Measurements from ENCODE around the gene FSCN2. TPM values are rescaled to one million over a fixed set of nuclear protein-coding genes. Genes with fewer than 3 reads are reported as not detected.

FSCN2 gene
- total RNA-seq, 4 donors from 2014 or later: 1.1 to 2.3 (median 1.8) TPM; not detected in 1

DNA sequence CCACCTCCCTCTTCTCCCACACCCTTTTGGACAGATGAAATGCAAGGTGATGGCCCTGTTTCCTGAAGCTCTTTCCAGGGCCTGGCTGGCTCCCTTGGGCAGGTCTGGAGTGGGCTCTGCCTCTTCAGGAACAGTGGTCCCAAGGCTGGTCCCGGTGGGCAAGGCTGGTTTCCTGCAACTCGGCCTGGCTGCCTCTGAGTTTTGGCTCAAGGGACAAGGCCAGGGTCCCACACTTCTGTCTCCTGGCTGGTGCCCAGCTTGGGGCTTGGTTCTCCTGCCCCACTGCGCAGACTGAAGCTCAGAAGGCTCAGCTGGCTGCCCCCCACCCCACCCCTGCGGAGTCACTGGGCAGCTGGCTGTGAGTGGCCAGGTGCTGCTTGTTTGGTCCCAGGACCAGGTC, 11.7 kb upstream of the FSCN2 start:
- TF ChIP-seq POLR2A (IDR thresholded peaks at IDR 0.05) (no peak), CTCF (IDR thresholded peaks at IDR 0.05) (no peak)
- intact Hi-C loops (cut with DNase I): no loop called here
- H3K27ac ChIP-seq: peak overlapping the region; percentile 99 to 100 (median 100)
- no peak for DNase-seq
- H3K36me3 ChIP-seq: peaks cover 1 to 10% (median 7%) of the 10 kb centered on the region in 3 donors
- H3K4me3 ChIP-seq: peak overlapping the region; percentile 91 to 99 (median 97)
- peaks cover 47 to 74% (median 48%) of the 10 kb centered on the region in 3 donors for H3K4me1 ChIP-seq
- 50% methylated on average over 2 of the region's 4 CpGs; no CpG with 5 or more reads in 1 of the 2 donors for WGBS, 2 donors
- no peaks in the 10 kb centered on the region for H3K27me3 ChIP-seq
- H3K9me3 ChIP-seq: no peaks in the 10 kb centered on the region

DNA sequence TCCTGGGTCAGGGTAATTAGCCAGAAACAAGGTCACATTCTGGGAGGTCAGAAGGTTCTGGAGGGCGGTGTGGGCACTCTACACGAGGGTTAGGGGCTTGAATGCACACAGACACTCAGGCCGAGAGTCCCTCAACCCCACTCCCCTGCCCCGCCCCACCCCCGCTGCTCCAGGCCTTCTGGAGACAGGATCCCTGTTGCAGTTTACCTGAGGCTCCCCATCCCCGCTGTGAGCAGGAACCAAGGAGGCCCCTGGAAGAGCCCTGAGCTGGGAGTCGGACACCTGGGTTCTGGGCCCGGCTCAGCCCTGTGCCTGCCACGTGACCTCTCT, 11.2 kb upstream of the FSCN2 start:
- WGBS, 2 donors: 45 to 55% methylated on average over 2 to 3 of the region's 9 CpGs
- intact Hi-C loops (cut with DNase I): no loop called here
- H3K4me3 ChIP-seq: peak overlapping the region in 2 of 4 donors; percentile 96 to 98
- TF ChIP-seq CTCF (IDR thresholded peaks at IDR 0.05): no peak
- TF ChIP-seq POLR2A (IDR thresholded peaks at IDR 0.05): no peak
- H3K36me3 ChIP-seq: peaks cover 0 to 5% (median 2%) of the 10 kb centered on the region in 3 donors
- no peaks in the 10 kb centered on the region for H3K9me3 ChIP-seq
- peaks cover 47 to 69% (median 48%) of the 10 kb centered on the region in 3 donors for H3K4me1 ChIP-seq
- H3K27me3 ChIP-seq: no peaks in the 10 kb centered on the region
- peak overlapping the region; percentile 79 to 100 (median 100) for H3K27ac ChIP-seq
- no peak for DNase-seq

GRCh38 chr17:81517339-81518112, 10.7 kb upstream of the FSCN2 start:
- H3K9me3 ChIP-seq: no peaks in the 10 kb centered on the region
- peak overlapping the region; percentile 79 to 100 (median 100) for H3K27ac ChIP-seq
- no peak for DNase-seq
- H3K4me3 ChIP-seq: peak overlapping the region in 3 of 4 donors; percentile 47 to 98 (median 96)
- TF ChIP-seq CTCF (IDR thresholded peaks at IDR 0.05): no peak
- peak in 1 of 4 donors; percentile 22 for TF ChIP-seq POLR2A (IDR thresholded peaks at IDR 0.05)
- H3K36me3 ChIP-seq: no peaks in the 10 kb centered on the region
- H3K27me3 ChIP-seq: peaks cover 0 to 5% (median 0%) of the 10 kb centered on the region in 4 donors
- peaks cover 47 to 69% (median 48%) of the 10 kb centered on the region in 3 donors for H3K4me1 ChIP-seq
- WGBS, 2 donors: 59 to 62% methylated on average over 12 to 14 of the region's 24 CpGs
- intact Hi-C loops (cut with DNase I): no loop called here

GRCh38 chr17:81518113-81518784, 9.9 kb upstream of the FSCN2 start:
- no peak for TF ChIP-seq CTCF (IDR thresholded peaks at IDR 0.05)
- intact Hi-C loops (cut with DNase I): no loop called here
- 42% methylated on average over 6 to 13 of the region's 24 CpGs for WGBS, 2 donors
- Histone ChIP-seq H3K36me3 (no peaks in the 10 kb centered on the region), H3K4me1 (peaks cover 47 to 72% (median 50%) of the 10 kb centered on the region in 3 donors), H3K27ac (peak overlapping the region; percentile 79 to 100 (median 100)), H3K9me3 (no peaks in the 10 kb centered on the region), H3K4me3 (peak overlapping the region; percentile 47 to 98 (median 76)), H3K27me3 (peaks cover 0 to 12% (median 0%) of the 10 kb centered on the region in 4 donors)
- no peak for DNase-seq

GRCh38 chr17:81518785-81519283, 9.3 kb upstream of the FSCN2 start:
- no peak for DNase-seq
- Histone ChIP-seq H3K27ac (peak overlapping the region; percentile 79 to 100 (median 100)), H3K4me1 (peaks cover 41 to 72% (median 51%) of the 10 kb centered on the region in 3 donors), H3K4me3 (peak overlapping the region; percentile 47 to 98 (median 58)), H3K36me3 (no peaks in the 10 kb centered on the region), H3K9me3 (no peaks in the 10 kb centered on the region), H3K27me3 (peaks cover 0 to 18% (median 0%) of the 10 kb centered on the region in 4 donors)
- intact Hi-C loops (cut with DNase I): no loop called here
- WGBS, 2 donors: 5% methylated on average over 4 of the region's 47 CpGs; no CpG with 5 or more reads in 1 of the 2 donors
- TF ChIP-seq CTCF (IDR thresholded peaks at IDR 0.05) (no peak), POLR2A (IDR thresholded peaks at IDR 0.05) (peak in 2 of 4 donors; percentile 16 to 44)

Measured in esophagus squamous epithelium (tissue), 5 donors.